GM20431 (cell line): ENCODE data around the gene RESP18.

ENCODE experiments used
- in situ Hi-C: fragments of 300-500 bp; cut with MseI, MboI; formaldehyde crosslinking; loops from one replicate; pipeline ENCODE4 v1.15.0; 2020; ENCODE audit warnings: low sequenced_read_pairs; ENCODE audit not compliant: unreplicated experiment

The RESP18 gene

DNA sequence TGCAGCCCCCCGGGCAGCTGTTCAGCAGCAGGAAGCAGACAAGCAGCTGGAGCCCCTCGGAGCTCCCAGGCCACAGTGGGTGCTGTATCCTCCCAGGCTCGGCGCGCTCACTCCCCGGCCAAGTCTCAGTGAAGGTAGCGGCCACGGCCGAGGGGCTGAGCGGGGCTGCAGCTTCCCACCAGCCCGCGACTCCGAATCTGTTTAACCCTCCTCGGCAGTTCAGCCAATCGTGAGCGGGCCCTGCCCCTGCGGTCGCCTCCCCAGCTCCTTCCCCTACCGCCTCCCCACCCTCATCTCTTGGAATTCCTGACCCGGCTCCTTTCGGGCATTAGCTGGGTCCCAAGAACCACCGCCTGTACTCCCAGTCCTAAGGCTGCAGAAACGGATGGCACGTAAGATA, at the start of gene RESP18:
RESP18 (minus strand) TSS at position 203 of the 400 bp plus-strand sequence.
- in situ Hi-C loops, result no loop called here

DNA sequence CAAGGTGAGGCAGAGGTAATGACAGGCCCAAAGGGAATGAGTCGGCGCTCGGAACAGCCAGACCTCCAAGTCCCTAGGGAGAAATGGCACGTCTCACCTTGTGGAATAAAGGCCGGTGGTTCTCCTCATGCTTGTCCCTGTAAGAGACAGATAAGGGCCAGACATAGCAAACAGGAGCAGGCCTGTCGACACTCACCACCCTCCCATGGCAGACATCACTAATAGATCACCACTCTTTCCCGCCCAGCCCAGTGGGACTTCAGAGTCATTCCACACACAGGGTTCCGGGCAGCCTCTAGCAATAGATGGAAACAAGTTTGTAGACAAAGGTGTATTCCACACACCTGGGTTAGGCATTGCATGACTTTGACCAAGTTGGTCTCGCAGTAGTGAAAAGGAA, 48.9 kb upstream of the RESP18 start:
- in situ Hi-C loops, result no loop called here

DNA sequence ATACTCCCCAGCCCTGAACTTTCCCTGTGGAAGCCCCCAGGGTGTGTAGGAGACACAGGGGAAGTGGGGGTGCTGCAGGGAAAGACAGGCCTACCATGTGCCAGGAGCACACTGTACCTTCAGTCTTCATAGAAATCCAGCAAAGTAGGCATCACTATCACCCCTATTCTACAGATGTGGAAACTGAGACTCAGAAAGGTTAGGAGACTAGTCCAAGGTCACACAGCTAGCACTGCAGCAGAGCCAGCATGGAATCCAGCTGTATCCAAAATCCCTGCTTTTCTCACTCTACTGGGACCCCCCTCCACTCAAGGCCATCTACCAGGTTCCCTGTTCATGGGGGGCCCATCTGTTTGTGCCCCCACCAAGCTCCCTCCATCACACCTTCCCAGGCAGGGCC, 48.4 kb upstream of the RESP18 start:
- in situ Hi-C loops, result no loop called here

DNA sequence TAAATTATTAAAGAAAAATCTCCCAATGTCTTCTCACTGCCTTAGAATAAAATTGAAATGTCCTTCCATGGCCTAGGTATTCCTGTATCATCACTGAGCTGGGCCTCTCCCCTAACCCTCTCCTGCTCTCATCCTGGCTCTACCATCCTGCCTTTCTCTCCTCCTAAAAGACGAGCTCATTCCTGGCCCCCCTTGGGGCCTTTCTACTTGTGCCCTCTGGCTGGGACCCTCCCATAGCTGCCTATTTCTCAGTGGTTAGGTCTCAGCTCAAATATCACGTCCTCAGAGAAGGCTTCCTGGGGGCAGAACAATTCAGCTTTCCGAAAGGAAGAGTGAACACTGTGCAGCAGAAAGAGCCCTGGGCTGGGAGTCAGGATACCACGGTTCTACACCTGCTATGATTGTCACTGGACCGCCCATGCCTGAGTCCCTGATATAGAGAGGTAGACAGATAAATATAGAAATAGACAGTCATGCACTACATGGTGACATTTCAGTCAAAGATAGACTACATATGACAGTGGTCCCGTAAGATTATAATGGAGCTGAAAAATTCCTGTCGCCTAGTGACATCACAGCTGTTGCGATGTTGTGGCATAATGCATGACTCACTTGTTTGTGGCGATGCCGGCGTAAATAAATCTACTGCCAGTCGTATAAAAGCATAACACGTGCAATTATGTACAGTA, 45.8 kb upstream of the RESP18 start:
- in situ Hi-C loops, result no loop called here

DNA sequence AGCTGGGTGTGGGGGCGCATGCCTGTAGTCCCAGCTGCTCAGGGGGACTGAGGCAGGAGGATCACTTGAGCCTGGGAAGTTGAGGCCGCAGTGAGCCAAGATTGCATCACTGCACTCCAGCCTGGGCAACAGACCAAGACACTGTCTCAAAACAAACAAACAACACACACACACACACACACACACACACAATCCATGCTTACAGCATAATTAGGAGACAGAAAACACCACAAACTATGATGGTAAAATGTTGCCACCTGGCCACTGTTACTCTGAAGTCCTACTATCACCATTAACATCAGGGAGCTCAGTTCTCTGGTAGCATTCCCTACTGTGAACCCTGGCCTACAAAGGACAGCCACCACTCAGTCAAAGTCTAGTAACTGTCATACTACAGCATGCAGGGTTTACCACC, 36.9 kb upstream of the RESP18 start:
- in situ Hi-C loops, result no loop called here

DNA sequence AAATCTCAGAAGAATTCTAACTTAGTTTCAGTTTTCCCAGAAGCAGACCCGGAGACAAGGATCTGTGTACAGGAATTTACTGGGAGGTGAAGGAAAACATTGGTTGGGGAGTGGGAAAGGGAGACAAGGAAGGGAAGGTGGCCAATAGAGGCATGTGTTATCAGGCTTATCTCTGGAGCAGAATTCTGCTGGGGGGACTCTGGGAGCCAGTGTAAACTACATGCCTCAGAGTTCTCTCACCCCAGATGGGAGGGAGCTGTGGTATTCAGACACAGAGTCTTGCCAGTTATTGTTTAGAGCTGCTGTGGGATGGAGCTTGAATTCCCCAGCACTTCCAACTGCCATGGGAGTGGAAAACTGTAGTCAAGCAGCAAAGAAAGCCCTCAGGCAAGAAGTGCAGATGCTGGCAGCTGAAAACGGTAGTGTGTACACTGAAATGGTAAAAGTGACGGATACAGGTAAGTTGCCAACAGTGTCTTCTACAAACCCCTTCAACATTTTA, 36.2 kb upstream of the RESP18 start:
- in situ Hi-C loops, result no loop called here

DNA sequence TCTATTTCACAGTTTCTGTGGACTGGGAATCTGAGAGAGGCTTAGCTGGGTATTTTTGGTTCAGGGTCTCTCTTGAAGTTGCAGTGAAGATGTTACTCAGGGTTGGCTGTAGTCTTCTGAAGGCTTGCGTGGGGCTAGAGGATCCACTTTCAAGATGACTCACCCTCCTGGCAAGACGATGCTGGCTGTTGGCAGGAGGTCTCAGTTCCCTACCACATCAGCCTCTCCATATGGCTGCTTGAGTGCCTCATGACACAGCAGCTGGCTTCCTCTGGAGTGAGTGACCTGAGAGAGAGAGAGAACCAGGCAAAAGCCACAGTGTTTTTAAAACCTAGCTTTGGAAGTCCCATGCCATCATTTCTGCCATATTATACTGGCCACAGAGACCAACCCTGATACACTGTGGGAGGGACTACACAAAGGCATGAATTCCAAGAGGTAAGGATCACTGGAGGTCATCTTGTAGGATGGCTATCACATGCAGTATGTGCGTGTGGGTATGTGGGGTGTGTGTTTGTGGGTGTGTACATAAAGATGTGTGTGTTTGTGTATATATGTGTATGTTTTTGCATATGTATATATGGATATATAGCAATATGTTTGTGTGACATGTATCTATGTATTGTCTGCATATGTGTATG, 30.1 kb upstream of the RESP18 start:
- in situ Hi-C loops, result no loop called here

DNA sequence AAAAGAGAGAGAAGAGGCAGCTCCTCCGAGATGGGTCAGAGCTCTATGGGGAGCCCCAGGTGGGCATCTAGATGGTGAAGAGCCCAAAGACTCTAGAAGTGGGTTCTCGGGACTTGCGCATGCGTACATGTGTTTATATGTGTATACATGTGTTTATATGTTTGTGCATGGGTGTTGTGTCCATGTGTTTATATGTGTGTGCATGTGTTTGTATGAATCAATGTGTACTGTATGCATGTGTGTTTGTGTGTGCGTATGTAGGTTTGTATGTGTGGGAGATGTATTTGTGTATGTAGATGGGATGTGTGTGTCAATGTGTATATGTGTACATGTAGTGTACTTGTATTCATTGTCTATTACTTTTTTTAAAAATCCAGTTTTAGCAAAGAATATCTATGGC, 29.5 kb upstream of the RESP18 start:
- in situ Hi-C loops, result no loop called here

DNA sequence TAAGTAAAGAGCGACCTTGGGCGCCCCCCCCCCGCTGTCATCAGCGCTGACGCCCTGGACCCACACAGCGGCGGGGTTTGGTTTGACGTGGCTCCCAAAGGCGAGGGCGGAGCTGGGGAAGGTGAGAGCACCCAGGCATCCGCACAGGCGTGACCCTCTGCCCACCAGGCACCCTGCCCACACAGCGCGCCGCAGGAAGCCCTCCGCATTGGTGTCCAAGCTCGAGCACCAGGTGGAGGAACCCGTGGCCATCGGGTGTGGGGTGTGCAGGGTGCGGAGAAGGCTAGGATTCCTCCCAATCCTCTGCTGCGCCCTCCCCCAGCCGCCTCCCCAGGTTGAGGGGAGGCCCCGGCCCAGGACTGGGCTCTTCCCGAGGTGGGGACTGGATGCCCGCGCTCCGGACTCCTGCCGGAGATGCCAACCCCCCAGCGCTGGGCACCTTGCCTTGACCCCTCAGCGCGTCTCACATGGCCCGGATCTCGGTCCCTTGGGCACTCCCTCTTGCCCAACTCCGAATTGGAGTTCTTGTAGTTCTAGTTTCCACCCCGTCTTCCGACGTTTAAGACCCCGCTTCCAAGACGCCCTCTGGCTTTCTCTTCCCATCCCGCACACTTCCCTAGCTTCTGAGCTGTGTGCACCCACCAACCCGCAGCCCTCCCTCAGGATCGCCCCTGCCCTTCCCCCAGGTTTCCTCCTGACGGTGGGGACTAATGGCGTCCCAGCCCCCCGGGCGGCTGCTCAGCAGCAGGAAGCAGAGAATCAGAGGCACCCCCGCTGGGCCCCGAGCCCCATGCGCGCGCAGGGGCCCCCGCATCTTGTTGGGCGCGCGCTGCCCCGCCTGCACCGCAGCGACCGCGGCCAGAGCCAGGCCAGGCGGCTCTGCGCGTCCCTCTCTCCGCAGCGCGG, 25.9 kb upstream of the RESP18 start:
- in situ Hi-C loops, result no loop called here

DNA sequence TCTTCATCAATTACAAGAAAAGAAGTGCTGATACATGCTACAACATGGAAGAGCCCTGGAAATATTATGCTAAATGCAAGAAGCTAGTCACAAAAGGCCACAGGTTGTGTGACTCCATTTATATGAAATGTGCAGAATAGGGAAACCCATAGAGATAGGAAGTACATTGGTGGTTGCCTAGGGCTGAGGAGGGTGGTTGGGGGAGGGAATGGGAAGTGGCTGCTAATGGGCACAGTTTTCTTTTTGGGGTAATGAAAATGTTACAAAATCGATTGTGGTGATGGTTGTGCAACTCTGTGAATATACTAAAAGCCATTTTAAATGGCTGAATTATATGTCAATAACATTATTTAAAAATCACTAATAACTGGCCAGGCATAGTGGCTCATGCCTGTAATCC, 24.3 kb upstream of the RESP18 start:
- in situ Hi-C loops, result no loop called here

DNA sequence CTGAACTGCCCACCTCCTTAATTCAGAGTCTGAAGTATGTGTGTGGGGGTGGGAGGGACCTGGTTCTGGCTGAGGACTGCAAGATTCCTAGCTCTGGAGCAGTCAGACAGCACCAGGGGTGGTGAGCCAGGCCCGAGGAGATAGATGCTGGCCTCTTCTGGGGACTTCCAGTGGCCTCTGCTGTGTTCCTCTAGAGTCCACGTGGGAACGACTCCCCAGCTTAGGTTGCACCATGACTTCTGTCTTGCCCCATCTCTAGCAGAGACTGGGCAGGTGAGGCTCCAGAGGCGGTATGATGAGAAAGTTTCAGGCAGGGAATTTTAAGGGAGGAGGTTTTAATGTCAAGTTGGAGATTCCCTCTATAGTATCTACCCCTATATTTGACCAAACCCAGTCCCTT, 22.0 kb upstream of the RESP18 start:
- in situ Hi-C loops, result no loop called here

DNA sequence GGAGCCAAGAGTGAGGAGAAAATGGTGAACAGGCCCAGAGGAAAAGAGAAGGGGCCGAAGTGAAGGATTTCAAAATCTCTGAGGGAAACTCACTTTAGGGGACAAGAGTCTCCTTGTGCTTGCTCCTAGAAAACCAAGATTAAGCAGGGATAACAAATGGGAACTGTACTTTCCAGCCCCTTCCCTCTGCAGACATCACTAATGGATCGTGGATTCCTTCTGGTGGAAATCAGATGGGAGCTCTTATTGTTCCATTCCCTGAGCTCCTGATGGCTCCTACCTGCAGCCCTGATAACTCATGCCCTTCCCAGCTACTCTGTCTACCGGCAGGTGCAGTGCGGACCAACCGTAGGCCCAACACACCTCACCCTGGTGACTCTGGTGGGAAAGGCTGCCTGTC, 20.6 kb upstream of the RESP18 start:
- in situ Hi-C loops, result no loop called here

DNA sequence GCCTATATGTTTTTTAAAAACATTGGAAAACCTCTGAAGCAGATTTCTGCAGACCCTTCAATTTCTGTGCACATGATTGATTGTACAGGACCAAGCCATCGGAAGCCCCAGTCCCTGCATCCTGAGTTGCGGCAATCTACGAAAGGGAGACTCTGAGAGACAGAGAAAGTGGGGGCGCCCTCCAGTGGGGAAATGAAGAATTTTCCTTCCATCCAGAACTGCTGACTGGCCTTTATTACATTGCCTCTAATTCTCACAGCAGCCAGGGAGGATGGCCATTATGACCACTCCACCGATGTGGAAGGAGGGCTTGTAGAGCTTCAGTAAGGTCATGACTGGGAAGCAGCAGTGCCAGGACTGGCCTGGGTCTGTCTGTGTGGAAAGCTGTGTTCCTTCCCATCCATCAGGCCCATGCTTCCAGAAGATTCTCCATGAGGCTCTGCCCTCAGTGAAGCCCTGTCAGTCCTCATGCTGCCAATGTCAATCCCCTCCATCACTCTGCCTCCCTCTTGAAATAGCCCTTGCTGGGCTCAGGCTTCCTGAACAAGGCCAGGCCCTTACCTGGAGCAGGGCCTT, 20.0 kb upstream of the RESP18 start:
- in situ Hi-C loops, result no loop called here

DNA sequence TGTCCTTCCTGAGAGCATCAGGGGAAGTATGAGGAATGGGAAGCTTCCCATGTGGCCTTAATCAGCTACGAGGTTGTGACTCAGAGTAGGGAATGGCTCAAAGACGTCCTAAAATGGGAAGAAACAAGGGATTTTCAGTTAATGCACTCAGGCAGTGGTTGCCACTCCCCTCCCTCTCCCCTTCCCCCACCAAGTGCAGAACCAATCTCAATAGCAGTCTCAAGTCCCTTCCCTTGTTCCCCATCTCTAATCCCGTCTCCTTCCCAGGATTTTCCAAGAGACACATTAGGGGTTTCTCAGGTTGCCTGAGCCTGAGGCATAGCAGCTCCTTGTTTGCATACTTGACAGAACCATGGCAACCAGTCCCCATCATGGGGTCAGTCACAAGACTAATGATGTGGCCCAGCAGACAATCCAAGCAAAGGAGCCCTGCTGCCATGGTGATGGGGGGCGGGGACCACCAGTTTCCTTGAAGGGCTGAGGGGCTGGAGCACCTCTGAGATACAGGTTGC, 18.2 kb upstream of the RESP18 start:
- in situ Hi-C loops, result no loop called here

DNA sequence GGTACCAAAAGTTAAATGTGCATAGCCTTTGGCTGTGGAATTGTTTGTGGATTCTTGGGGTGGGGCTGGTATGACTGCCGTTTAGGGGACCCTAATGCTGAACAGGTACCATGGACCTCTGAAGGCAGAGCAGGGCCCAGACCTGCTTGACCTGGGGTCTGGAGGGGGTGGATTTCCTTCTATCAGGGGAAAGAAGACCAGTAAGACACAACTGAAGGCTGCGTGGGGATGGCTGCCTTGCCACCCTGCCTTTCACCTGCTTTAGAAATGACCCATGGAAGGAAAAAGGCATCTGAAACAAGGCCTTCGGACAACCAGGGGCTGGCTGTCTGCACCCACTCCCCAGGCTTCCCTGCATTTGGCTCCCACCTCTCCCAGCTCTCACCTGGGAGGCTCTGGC, 17.7 kb upstream of the RESP18 start:
- in situ Hi-C loops, result no loop called here

DNA sequence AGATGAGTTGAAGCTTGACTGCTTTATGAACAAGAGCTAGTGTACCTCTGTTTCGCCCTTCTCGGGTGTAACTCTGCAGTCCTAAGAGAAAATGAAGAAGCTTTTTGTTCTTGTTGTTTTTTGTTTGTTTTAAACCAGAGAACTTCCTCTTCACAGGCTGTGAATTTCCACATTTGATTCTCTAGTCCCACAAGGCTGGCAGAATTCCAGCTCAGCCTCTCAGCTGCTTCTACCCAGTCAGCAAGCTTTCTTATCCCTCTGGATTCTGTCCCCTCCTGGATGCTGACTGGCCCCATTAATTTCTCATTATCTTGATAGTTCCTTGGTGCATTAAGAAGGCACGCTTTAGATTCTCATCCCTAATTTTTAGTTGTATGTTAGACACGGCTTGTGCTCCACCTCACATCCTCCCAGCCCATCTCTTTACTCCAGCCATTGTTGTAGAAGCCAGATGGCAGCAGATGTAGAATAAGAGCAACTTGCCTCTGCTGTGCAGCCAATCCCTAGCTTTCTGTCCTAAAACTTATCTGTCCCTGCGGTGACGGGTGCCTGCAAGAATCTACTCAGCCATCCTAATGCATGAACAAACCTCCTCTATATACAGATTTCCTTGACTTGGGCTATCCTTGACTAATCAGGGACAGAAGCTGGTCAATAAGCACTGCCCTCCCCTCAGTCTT, 12.3 kb upstream of the RESP18 start:
- in situ Hi-C loops, result no loop called here

DNA sequence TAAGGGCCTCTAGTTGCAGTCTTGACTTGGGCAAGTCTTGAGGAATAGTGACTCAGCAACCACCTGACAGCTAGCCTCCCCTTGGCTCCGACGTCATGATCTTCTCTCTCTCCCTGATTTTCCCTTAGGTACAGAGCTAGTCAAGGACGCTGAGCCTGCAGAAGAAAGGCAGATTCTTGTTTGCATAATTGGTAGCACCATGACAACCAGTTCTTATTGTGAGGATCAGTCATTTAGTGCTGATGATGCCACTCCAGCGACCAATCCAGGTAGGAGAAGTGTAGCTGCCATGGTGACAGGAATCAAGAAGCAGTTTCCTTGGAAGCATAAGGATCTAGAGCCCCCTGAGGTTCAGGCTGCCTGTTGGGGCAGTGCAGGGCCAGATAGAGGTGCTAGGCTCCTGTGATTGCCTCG, 2.8 kb upstream of the RESP18 start:
- in situ Hi-C loops, result no loop called here

DNA sequence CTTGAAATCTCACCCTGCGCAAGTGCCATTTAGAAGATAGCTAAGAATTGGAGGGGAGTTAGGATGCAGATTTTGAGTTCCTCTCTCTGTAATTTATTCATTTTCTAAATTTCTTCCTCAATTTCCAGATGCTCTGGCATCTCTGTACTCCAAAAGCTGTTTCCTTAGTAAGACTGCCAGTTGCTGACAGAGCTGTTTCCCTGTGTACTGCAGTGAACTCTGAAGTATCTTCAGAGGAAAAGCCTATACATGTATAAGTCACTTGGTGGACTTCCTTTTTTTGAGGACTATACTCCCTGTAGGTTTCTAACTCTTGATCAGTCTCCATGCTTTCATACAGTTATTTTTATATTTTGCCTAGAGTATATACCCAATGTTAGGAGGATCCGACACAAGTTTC, 1.5 kb upstream of the RESP18 start:
- in situ Hi-C loops, result no loop called here

DNA sequence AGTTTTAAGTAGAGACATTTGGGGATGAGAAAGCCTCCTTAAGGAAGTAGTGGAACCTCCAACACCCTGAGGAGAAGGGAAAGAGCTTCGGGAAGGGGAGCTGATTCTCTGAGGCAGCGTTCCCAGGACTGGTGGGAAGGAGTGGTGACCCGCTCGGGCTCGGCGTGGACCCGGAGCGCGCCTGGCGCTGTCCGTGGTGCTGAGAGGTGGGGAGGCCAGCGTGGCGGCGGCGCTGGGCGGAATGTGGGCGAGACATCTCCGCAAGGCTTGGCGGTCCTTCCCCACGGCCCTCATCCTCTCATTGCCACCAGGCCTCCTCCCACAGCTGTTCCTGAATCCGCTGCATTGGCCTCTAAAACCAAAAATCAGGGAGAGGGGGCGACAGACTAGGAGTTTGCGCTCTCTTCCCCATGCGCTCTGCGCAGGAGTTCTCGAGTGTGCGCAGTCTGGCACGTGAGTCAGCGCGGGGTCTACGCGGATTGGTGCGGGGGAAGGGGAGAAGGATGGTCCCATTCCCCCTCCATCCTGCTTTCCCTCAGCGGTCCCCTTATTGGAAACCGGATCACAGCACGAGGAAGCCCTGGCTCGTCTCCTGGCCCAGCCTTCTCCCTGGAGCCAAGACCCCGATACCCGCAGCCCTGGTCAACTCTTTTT, 857 bp downstream of the RESP18 start:
- in situ Hi-C loops, result no loop called here
